Peyer's patch (tissue), 4 donors: ENCODE measurements around the gene ASTL. TPM values are rescaled to one million over a fixed set of nuclear protein-coding genes. Genes with fewer than 3 reads are reported as not detected.
A peak's percentile ranks its signal among the peaks of the same experiment; 100 is the strongest.

ENCODE experiments used
- DNase-seq, 3 donors: peaks; one replicate each; pipeline ENCODE4 v3.0.0-alpha.2; 2017 to 2019
- H3K27ac ChIP-seq, 4 donors: fragments of 200-600 bp; sonication (generic); one replicate each; pipeline ENCODE4 v1.5.1; 2016 to 2019
- H3K27me3 ChIP-seq, 2 donors: fragments of 200-600 bp; sonication (generic); one replicate each; pipeline ENCODE4 v1.5.1; 2019
- H3K36me3 ChIP-seq, 3 donors: fragments of 200-600 bp; sonication (generic); one replicate each; pipeline ENCODE4 v1.5.1; 2016 to 2019
- H3K4me1 ChIP-seq, 4 donors: fragments of 200-600 bp; sonication (generic); one replicate each; pipeline ENCODE4 v1.5.1; 2016 to 2019
- H3K4me3 ChIP-seq, 4 donors: fragments of 200-600 bp; sonication (generic); 1 replicate in 3 of 4; 2 replicates in 1 of 4; pipeline ENCODE4 v1.5.1; 2016 to 2019; ENCODE audit warnings: mild to moderate bottlenecking in 1 of 4
- H3K9me3 ChIP-seq, 4 donors: fragments of 200-600 bp; sonication (generic); one replicate each; pipeline ENCODE4 v1.5.1; 2016 to 2019; ENCODE audit warnings: mild to moderate bottlenecking in 1 of 4
- POLR2A ChIP-seq, 2 donors: fragments of 450-650 bp; IDR thresholded peaks; one replicate each; pipeline ENCODE4 v1.5.1; 2017; ENCODE audit warnings: antibody characterized with exemption in 2 of 2, mild to moderate bottlenecking in 2 of 2, moderate library complexity in 2 of 2
- total RNA-seq, 4 donors: library from RNA; depleted of rRNA; stranded (reverse); fragments of >200 nt; gene quantifications; one replicate each; pipeline ENCODE4 v1.1.0, GENCODE V29; 2016
- TF ChIP-seq, protein P1 (sequence below), 6 experiments: fragments of 450-650 bp in 4 of 6; fragments of 200-600 bp in 2 of 6; sonication (generic) in 1 of 6; IDR thresholded peaks; one replicate each; pipeline ENCODE4 v1.5.1; 2017 to 2019; ENCODE audit warnings: antibody characterized with exemption in 6 of 6, mild to moderate bottlenecking in 3 of 6, moderate library complexity in 1 of 6

The ASTL gene
- total RNA-seq, 4 donors from 2014 or later, result not detected

DNA sequence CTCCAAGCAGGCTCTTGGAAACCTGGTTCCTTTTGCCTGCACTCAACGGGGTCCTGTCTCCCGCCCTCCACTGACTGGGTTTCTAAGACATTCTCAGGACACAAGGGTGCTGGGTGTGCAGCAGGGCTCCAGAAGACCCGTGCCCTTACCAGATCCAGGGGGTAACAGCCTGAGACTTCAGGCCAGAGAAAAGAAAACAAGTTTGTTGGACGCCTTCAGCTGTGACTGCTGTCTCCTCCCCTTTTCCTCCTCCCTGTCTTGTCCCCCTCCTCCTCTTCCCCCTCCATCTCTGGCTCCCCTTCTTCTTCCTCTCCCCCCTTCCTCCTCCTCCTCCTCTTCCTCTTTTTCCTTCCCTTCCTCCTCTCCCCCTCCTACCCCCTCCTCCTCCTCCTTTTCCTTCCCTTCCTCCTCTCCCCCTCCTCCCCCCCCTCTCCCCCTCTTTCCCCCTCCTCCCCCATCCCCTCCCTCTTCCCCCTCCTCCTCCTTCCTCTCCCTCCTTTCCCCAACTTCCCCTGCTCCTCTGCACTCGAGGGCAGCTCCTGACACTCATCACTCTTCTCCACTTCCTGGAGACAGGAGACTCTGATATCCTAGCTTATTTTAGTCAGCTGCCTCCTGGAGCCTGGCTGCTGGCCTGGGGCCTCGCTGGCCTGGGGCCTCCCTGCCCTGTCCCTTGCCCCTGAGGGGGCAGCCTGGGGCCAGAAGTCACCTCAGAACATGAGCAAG is 34.4 kb downstream of the ASTL start:
- peaks cover 0 to 10% (median 4%) of the 10 kb centered on the region in 4 donors for H3K9me3 ChIP-seq
- H3K4me3 ChIP-seq, result no peak overlapping the region
- TF ChIP-seq, protein P1, sequence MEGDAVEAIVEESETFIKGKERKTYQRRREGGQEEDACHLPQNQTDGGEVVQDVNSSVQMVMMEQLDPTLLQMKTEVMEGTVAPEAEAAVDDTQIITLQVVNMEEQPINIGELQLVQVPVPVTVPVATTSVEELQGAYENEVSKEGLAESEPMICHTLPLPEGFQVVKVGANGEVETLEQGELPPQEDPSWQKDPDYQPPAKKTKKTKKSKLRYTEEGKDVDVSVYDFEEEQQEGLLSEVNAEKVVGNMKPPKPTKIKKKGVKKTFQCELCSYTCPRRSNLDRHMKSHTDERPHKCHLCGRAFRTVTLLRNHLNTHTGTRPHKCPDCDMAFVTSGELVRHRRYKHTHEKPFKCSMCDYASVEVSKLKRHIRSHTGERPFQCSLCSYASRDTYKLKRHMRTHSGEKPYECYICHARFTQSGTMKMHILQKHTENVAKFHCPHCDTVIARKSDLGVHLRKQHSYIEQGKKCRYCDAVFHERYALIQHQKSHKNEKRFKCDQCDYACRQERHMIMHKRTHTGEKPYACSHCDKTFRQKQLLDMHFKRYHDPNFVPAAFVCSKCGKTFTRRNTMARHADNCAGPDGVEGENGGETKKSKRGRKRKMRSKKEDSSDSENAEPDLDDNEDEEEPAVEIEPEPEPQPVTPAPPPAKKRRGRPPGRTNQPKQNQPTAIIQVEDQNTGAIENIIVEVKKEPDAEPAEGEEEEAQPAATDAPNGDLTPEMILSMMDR (IDR thresholded peaks at IDR 0.05), result no peak
- no peak for TF ChIP-seq POLR2A (IDR thresholded peaks at IDR 0.05)
- no peaks in the 10 kb centered on the region for H3K27me3 ChIP-seq
- no peak overlapping the region for H3K27ac ChIP-seq
- no peaks in the 10 kb centered on the region for H3K4me1 ChIP-seq
- DNase-seq, result peak in 2 of 3 donors; percentile 11 to 15
- H3K36me3 ChIP-seq, result no peaks in the 10 kb centered on the region

DNA sequence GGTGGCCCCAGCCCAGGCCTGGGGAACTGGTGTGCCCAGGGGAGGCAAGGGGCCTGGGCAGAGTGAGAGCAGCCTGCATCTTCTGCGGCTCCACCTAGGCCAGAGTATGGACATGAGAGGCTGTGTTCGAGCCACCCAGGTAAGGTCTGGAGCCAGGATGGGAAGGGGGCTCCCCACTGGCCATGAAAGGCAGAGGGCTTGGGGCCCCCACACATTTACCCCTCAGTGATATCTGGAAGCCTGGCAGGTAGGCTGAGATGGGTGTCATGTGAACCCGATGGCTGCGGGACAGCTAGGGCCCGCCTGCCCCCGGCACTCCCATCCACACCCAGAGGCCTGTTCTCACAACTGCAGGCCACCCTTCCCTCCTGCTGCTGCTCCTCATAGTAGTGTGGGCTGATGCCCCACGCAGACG is 35.1 kb downstream of the ASTL start:
- Histone ChIP-seq H3K9me3 (peaks cover 0 to 10% (median 4%) of the 10 kb centered on the region in 4 donors), H3K4me3 (no peak overlapping the region), H3K4me1 (no peaks in the 10 kb centered on the region), H3K27me3 (no peaks in the 10 kb centered on the region), H3K27ac (no peak overlapping the region), H3K36me3 (no peaks in the 10 kb centered on the region)
- peak in 1 of 3 donors; percentile 39 for DNase-seq
- no peak for TF ChIP-seq POLR2A (IDR thresholded peaks at IDR 0.05)

DNA sequence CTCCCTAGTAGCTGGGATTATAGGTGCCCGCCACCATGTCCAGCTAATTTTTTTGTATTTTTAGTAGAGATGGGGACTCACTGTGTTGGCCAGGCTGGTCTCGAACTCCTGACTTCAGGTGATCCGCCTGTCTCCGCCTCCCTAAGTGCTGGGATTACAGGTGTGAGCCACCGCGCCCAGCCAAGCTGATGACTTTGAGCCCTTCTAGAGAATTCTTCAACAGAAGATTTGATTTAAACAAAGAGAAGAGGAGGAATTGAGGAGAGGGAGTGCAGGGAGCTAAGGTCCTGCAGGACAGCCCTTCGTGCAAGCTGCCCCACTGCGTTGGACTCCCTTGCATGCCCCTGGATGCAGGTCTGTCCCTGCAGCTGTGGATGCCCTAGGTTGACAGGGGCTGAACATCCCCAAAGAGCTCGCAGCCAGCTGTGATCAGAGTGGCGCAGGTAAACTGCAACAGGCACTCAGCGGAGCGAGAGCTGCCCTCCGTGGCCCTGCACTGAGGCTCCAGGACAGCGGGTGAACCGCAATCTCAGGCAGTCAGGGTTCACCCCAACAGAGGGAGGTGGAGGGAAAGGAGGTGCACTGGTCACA is 35.6 kb downstream of the ASTL start:
- no peaks in the 10 kb centered on the region for H3K36me3 ChIP-seq
- TF ChIP-seq, protein P1 (IDR thresholded peaks at IDR 0.05), result no peak
- no peak for TF ChIP-seq POLR2A (IDR thresholded peaks at IDR 0.05)
- H3K27ac ChIP-seq, result no peak overlapping the region
- H3K27me3 ChIP-seq, result no peaks in the 10 kb centered on the region
- peaks cover 0 to 10% (median 4%) of the 10 kb centered on the region in 4 donors for H3K9me3 ChIP-seq
- peak in 2 of 3 donors; percentile 34 for DNase-seq
- H3K4me1 ChIP-seq, result no peaks in the 10 kb centered on the region
- no peak overlapping the region for H3K4me3 ChIP-seq

DNA sequence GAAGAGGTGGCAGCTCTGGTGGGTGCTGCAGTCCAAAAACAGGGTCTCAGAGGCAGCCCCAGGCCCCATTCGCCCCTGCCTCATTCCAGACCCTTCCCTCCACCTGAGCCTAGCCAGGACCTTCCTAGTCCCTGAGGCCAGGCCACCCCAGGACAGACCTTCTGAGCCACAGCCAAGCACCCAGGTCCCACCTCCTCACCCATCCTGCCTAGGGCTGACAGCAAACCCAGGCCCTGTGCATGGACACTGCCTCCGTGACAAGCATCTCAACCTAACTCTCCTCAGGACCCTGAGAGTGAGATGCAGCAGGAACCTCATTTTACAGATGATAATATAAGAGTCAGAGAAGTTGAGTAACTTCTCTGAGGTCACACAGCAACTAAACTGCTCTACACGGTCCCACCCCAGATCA is 37.4 kb downstream of the ASTL start:
- Histone ChIP-seq H3K4me3 (no peak overlapping the region), H3K9me3 (peaks cover 0 to 10% (median 4%) of the 10 kb centered on the region in 4 donors), H3K36me3 (no peaks in the 10 kb centered on the region), H3K27me3 (no peaks in the 10 kb centered on the region), H3K4me1 (no peaks in the 10 kb centered on the region), H3K27ac (no peak overlapping the region)
- DNase-seq, result peak in 2 of 3 donors; percentile 28 to 30
- TF ChIP-seq POLR2A (IDR thresholded peaks at IDR 0.05), result no peak
- TF ChIP-seq, protein P1 (IDR thresholded peaks at IDR 0.05), result no peak

DNA sequence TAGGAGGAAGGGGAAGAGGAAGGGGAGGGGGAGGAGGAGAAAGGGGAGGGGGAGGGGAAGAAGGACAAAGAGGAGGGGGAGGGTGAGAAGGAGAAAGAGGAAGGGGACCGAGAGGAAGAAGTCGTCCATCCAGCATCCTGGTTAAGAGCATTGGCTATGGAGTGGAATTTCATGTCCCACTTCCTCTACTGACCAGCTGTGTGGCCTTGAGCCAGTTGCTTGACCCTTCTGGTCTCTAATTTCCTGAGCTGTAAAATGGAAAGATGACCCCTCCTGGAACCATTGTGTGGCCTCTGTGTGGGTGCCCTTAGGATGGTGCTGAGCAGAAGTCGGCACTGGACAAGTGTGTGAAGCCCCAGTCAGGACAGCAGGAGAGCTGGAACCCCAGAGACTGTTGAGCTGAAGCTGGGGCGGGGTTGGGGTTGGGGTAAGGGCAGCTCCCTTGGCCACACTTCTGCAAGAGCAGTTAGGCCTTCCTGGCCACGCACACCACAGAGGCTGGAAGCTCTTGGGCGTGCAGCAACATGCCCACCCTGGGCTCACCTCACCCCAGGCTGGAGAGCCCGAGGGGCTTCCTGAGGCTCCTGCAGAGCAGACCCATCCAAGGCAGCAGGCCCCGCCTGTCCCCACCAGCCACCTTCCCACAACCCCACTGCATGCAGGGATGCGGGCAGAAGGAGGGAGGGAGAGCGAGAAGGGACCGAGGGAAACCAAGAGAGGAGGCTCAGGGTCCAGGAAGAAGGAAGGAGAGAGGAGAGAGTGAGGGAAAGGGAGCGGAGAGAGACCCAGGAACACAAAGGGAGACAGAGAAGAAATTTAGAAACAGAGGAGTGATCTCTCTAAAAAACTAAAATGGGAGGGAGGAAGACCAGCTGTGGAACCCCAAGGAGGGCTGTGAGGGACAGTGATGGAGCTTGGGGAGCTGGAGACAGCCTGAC is 38.2 kb downstream of the ASTL start:
- Histone ChIP-seq H3K36me3 (no peaks in the 10 kb centered on the region), H3K27me3 (no peaks in the 10 kb centered on the region), H3K4me3 (no peak overlapping the region), H3K27ac (peak overlapping the region in 2 of 4 donors; percentile 13 to 53), H3K9me3 (peaks cover 0 to 3% (median 0%) of the 10 kb centered on the region in 4 donors), H3K4me1 (no peaks in the 10 kb centered on the region)
- DNase-seq, result peak in 2 of 3 donors; percentile 25 to 38
- TF ChIP-seq, protein P1 (IDR thresholded peaks at IDR 0.05), result no peak
- TF ChIP-seq POLR2A (IDR thresholded peaks at IDR 0.05), result no peak
